Ishikawa (cell line): ENCODE results near the gene TRPV3.

ENCODE experiments used
- EP300 ChIP-seq: IDR thresholded peaks from 2 replicates; pipeline ENCODE4 v1.6.1; 2012; ENCODE audit warnings: borderline replicate concordance
- NFIC ChIP-seq: IDR thresholded peaks from 2 replicates; pipeline ENCODE4 v1.6.1; 2012
- RAD21 ChIP-seq: IDR thresholded peaks from 2 replicates; pipeline ENCODE4 v1.6.1; 2012; ENCODE audit warnings: low read depth
- TAF1 ChIP-seq: IDR thresholded peaks from 2 replicates; pipeline ENCODE4 v1.6.1; 2012; ENCODE audit warnings: low read depth, mild to moderate bottlenecking
- TEAD4 ChIP-seq: IDR thresholded peaks from 2 replicates; pipeline ENCODE4 v1.6.1; 2012
- USF1 ChIP-seq: IDR thresholded peaks from 2 replicates; pipeline ENCODE4 v1.6.1; 2012

GRCh38 chr17:3558603-3559269, 1.1 kb upstream of the TRPV3 start:
- no peak for TF ChIP-seq EP300
- TF ChIP-seq NFIC, result no peak
- TF ChIP-seq TEAD4, result no peak
- no peak for TF ChIP-seq TAF1
- TF ChIP-seq RAD21, result no peak
- no peak for TF ChIP-seq USF1
